Choroid plexus epithelial cell (primary cell): ENCODE results near the gene SRSF10.

Source experiments
- DNase-seq: peaks from one replicate; pipeline ENCODE4 v3.0.0-alpha.2; 2010; ENCODE audit warnings: low read depth
- H3K4me3 ChIP-seq: 2 replicates; pipeline ENCODE4 v1.5.1; 2011; ENCODE audit warnings: low read depth, mild to moderate bottlenecking, control low read depth, low read length, moderate library complexity
- CTCF ChIP-seq: conservative IDR thresholded peaks from 2 replicates; pipeline ENCODE4 v1.5.1; 2011; ENCODE audit warnings: low read depth, mild to moderate bottlenecking, control low read depth, inconsistent platforms, low read length, moderate library complexity

The SRSF10 gene

GRCh38 chr1:23979881-23980727 is at the start of gene SRSF10:
SRSF10 (minus strand) TSS chr1:23980327; CDS start chr1:23980255, 72 bp downstream.
- DNase-seq, result peak; percentile 99
- peak within 1 kb of the TSS; percentile 100 for H3K4me3 ChIP-seq
- peak; percentile 55 for TF ChIP-seq CTCF

- peak; percentile 86 for DNase-seq
- H3K4me3 ChIP-seq, result no peak overlapping the region
- peak; percentile 66 for TF ChIP-seq CTCF
Observed at GRCh38 chr1:24027838-24028468, 47.8 kb upstream of the SRSF10 start.

- no peak overlapping the region for H3K4me3 ChIP-seq
- DNase-seq, result peak; percentile 85
- no peak for TF ChIP-seq CTCF
Observed at GRCh38 chr1:24022581-24023361, 42.6 kb upstream of the SRSF10 start.

- DNase-seq, result peak; percentile 40
- no peak overlapping the region for H3K4me3 ChIP-seq
- TF ChIP-seq CTCF, result no peak
Observed at GRCh38 chr1:24021403-24022266, 41.5 kb upstream of the SRSF10 start.

GRCh38 chr1:24020470-24020869 is 40.3 kb upstream of the SRSF10 start:
- TF ChIP-seq CTCF, result no peak
- H3K4me3 ChIP-seq, result no peak overlapping the region
- no peak for DNase-seq

- DNase-seq, result peak; percentile 75
- H3K4me3 ChIP-seq, result no peak overlapping the region
- no peak for TF ChIP-seq CTCF
Observed at GRCh38 chr1:24020025-24020424, 39.9 kb upstream of the SRSF10 start.
